Stimulated activated naive CD8-positive, alpha-beta T cell treated with anti-CD3 and anti-CD28 coated beads, Interleukin-15, amount 100 ng/mL, for 72 hours (primary cell): Measurements from ENCODE around the gene TJP1.
"Not testable (repeated sequence)": the region's sequence is repeated elsewhere in the genome, so short reads cannot be mapped to it uniquely, and the experiment has no call there.

Experiments used
- ATAC-seq: fragments of 150-1000 bp; cut with Tn5 transposase; 2 replicates; pipeline ENCODE4 v1.10.0; 2021; ENCODE audit warnings: mild to moderate bottlenecking, moderate library complexity
- DNase-seq, 2 donors: peaks; one replicate each; pipeline ENCODE4 v3.0.0; 2021 to 2022
- H3K27ac Mint-ChIP-seq, 2 donors: one replicate each; pipeline ENCODE4 v1.8.0; 2022; ENCODE audit warnings: mild to moderate bottlenecking in 2 of 2, mixed read lengths in 2 of 2, moderate library complexity in 2 of 2
- H3K27me3 Mint-ChIP-seq: one replicate; pipeline ENCODE4 v1.8.0; 2022; ENCODE audit warnings: mixed read lengths
- H3K4me1 Mint-ChIP-seq: one replicate; pipeline ENCODE4 v1.8.0; 2022; ENCODE audit warnings: mild to moderate bottlenecking, mixed read lengths
- H3K4me3 Mint-ChIP-seq, 2 donors: one replicate each; pipeline ENCODE4 v1.8.0; 2022; ENCODE audit warnings: mild to moderate bottlenecking in 2 of 2, mixed read lengths in 2 of 2, moderate library complexity in 1 of 2
- H3K9me3 Mint-ChIP-seq, 2 donors: one replicate each; pipeline ENCODE4 v1.8.0; 2022; ENCODE audit warnings: mixed read lengths in 2 of 2

Gene TJP1

GRCh38 chr15:29789871-29790270 is 32.4 kb downstream of the TJP1 start:
- Mint-ChIP-seq H3K9me3 (peaks cover 0 to 5% of the 10 kb centered on the region in 2 donors), H3K27me3 (peaks cover 60% of the 10 kb centered on the region), H3K27ac (no peak overlapping the region), H3K4me1 (no peaks in the 10 kb centered on the region), H3K4me3 (no peak overlapping the region)
- ATAC-seq (no peak), DNase-seq (no peak)

GRCh38 chr15:29788433-29789034 is 33.7 kb downstream of the TJP1 start:
- ATAC-seq (no peak), DNase-seq (no peak)
- Mint-ChIP-seq H3K27ac (peak overlapping the region in 1 of 2 donors; percentile 71), H3K27me3 (peaks cover 47% of the 10 kb centered on the region), H3K4me1 (no peaks in the 10 kb centered on the region), H3K9me3 (peaks cover 0 to 5% of the 10 kb centered on the region in 2 donors), H3K4me3 (no peak overlapping the region)

GRCh38 chr15:29787767-29788166 is 34.5 kb downstream of the TJP1 start:
- Mint-ChIP-seq H3K4me1 (no peaks in the 10 kb centered on the region), H3K27ac (no peak overlapping the region), H3K9me3 (no peaks in the 10 kb centered on the region), H3K27me3 (peaks cover 39% of the 10 kb centered on the region), H3K4me3 (no peak overlapping the region)
- ATAC-seq (no peak), DNase-seq (no peak)

GRCh38 chr15:29785642-29786041 is 36.6 kb downstream of the TJP1 start:
- Mint-ChIP-seq H3K9me3 (no peaks in the 10 kb centered on the region), H3K4me1 (no peaks in the 10 kb centered on the region), H3K27me3 (peaks cover 39% of the 10 kb centered on the region), H3K4me3 (no peak overlapping the region), H3K27ac (no peak overlapping the region)
- DNase-seq (no peak), ATAC-seq (no peak)

- Mint-ChIP-seq H3K4me1 (no peaks in the 10 kb centered on the region), H3K9me3 (no peaks in the 10 kb centered on the region), H3K27me3 (peaks cover 39% of the 10 kb centered on the region), H3K27ac (no peak overlapping the region), H3K4me3 (no peak overlapping the region)
- DNase-seq = no peak
- no peak for ATAC-seq
Measured at GRCh38 chr15:29785136-29785535, 37.1 kb downstream of the TJP1 start.

GRCh38 chr15:29784413-29784812 is 37.9 kb downstream of the TJP1 start:
- peaks cover 45% of the 10 kb centered on the region for H3K27me3 Mint-ChIP-seq
- no peaks in the 10 kb centered on the region for H3K9me3 Mint-ChIP-seq
- no peak for DNase-seq

GRCh38 chr15:29782816-29783215 is 39.5 kb downstream of the TJP1 start:
- H3K27me3 Mint-ChIP-seq = peaks cover 59% of the 10 kb centered on the region
- H3K4me3 Mint-ChIP-seq, ATAC-seq, DNase-seq, H3K4me1 Mint-ChIP-seq, H3K9me3 Mint-ChIP-seq, H3K27ac Mint-ChIP-seq: not testable (repeated sequence)

More at GRCh38 chr15:29784413-29784812, 37.9 kb downstream of the TJP1 start:
- Mint-ChIP-seq H3K4me3 (no peak overlapping the region), H3K27ac (no peak overlapping the region), H3K4me1 (no peaks in the 10 kb centered on the region)
- no peak for ATAC-seq

GRCh38 chr15:29778382-29778781 is 43.9 kb downstream of the TJP1 start:
- H3K27me3 Mint-ChIP-seq = peaks cover 69% of the 10 kb centered on the region
- no peak overlapping the region for H3K4me3 Mint-ChIP-seq
- ATAC-seq = no peak
- no peak overlapping the region for H3K27ac Mint-ChIP-seq
- no peaks in the 10 kb centered on the region for H3K4me1 Mint-ChIP-seq
- no peak for DNase-seq
- no peaks in the 10 kb centered on the region for H3K9me3 Mint-ChIP-seq

- no peak overlapping the region for H3K27ac Mint-ChIP-seq
- peaks cover 67% of the 10 kb centered on the region for H3K27me3 Mint-ChIP-seq
- H3K4me3 Mint-ChIP-seq = no peak overlapping the region
- H3K4me1 Mint-ChIP-seq = no peaks in the 10 kb centered on the region
- DNase-seq (no peak), ATAC-seq (no peak)
- H3K9me3 Mint-ChIP-seq = no peaks in the 10 kb centered on the region
Measured at GRCh38 chr15:29776859-29777258, 45.4 kb downstream of the TJP1 start.

- no peaks in the 10 kb centered on the region for H3K9me3 Mint-ChIP-seq
- no peak for ATAC-seq
- DNase-seq = no peak
- no peak overlapping the region for H3K4me3 Mint-ChIP-seq
- no peak overlapping the region for H3K27ac Mint-ChIP-seq
- H3K4me1 Mint-ChIP-seq = no peaks in the 10 kb centered on the region
- peaks cover 47% of the 10 kb centered on the region for H3K27me3 Mint-ChIP-seq
Measured at GRCh38 chr15:29774900-29775299, 47.4 kb downstream of the TJP1 start.

- H3K27me3 Mint-ChIP-seq = peaks cover 36% of the 10 kb centered on the region
- no peaks in the 10 kb centered on the region for H3K9me3 Mint-ChIP-seq
- ATAC-seq (no peak), DNase-seq (no peak)
- H3K27ac Mint-ChIP-seq = peak overlapping the region in 1 of 2 donors; percentile 14
- H3K4me3 Mint-ChIP-seq = no peak overlapping the region
- no peaks in the 10 kb centered on the region for H3K4me1 Mint-ChIP-seq
Measured at GRCh38 chr15:29773816-29774215, 48.5 kb downstream of the TJP1 start.

- Mint-ChIP-seq H3K27ac (no peak overlapping the region), H3K27me3 (peaks cover 36% of the 10 kb centered on the region)
Measured at GRCh38 chr15:29773000-29773399, 49.3 kb downstream of the TJP1 start.

GRCh38 chr15:29770796-29771195 is 51.5 kb downstream of the TJP1 start:
- H3K27me3 Mint-ChIP-seq = peaks cover 53% of the 10 kb centered on the region
- ATAC-seq (no peak), DNase-seq (no peak)
- H3K27ac Mint-ChIP-seq = no peak overlapping the region
- H3K9me3 Mint-ChIP-seq = no peaks in the 10 kb centered on the region
- no peak overlapping the region for H3K4me3 Mint-ChIP-seq
- H3K4me1 Mint-ChIP-seq = no peaks in the 10 kb centered on the region

More at GRCh38 chr15:29773000-29773399, 49.3 kb downstream of the TJP1 start:
- ATAC-seq = no peak
- no peak for DNase-seq
- H3K9me3 Mint-ChIP-seq = no peaks in the 10 kb centered on the region
- no peaks in the 10 kb centered on the region for H3K4me1 Mint-ChIP-seq
- H3K4me3 Mint-ChIP-seq = no peak overlapping the region

GRCh38 chr15:29765898-29766527 is 56.3 kb downstream of the TJP1 start:
- H3K27me3 Mint-ChIP-seq = peaks cover 44% of the 10 kb centered on the region
- no peak overlapping the region for H3K27ac Mint-ChIP-seq
- no peaks in the 10 kb centered on the region for H3K9me3 Mint-ChIP-seq
- ATAC-seq = no peak
- H3K4me3 Mint-ChIP-seq = no peak overlapping the region
- no peaks in the 10 kb centered on the region for H3K4me1 Mint-ChIP-seq
- no peak for DNase-seq

GRCh38 chr15:29765234-29765841 is 56.9 kb downstream of the TJP1 start:
- H3K9me3 Mint-ChIP-seq = no peaks in the 10 kb centered on the region
- ATAC-seq = no peak
- no peak overlapping the region for H3K4me3 Mint-ChIP-seq
- peaks cover 44% of the 10 kb centered on the region for H3K27me3 Mint-ChIP-seq
- no peak for DNase-seq
- H3K27ac Mint-ChIP-seq = no peak overlapping the region
- no peaks in the 10 kb centered on the region for H3K4me1 Mint-ChIP-seq

- Mint-ChIP-seq H3K9me3 (no peaks in the 10 kb centered on the region), H3K4me1 (no peaks in the 10 kb centered on the region), H3K27me3 (peaks cover 27% of the 10 kb centered on the region), H3K4me3 (no peak overlapping the region), H3K27ac (no peak overlapping the region)
- ATAC-seq = no peak
- no peak for DNase-seq
Measured at GRCh38 chr15:29759596-29759995, 62.7 kb downstream of the TJP1 start.
